Measurements from ENCODE around the gene ADORA2B.

- no peak for TF ChIP-seq POLR2A (IDR thresholded peaks at IDR 0.05)
- TF ChIP-seq, protein P1, sequence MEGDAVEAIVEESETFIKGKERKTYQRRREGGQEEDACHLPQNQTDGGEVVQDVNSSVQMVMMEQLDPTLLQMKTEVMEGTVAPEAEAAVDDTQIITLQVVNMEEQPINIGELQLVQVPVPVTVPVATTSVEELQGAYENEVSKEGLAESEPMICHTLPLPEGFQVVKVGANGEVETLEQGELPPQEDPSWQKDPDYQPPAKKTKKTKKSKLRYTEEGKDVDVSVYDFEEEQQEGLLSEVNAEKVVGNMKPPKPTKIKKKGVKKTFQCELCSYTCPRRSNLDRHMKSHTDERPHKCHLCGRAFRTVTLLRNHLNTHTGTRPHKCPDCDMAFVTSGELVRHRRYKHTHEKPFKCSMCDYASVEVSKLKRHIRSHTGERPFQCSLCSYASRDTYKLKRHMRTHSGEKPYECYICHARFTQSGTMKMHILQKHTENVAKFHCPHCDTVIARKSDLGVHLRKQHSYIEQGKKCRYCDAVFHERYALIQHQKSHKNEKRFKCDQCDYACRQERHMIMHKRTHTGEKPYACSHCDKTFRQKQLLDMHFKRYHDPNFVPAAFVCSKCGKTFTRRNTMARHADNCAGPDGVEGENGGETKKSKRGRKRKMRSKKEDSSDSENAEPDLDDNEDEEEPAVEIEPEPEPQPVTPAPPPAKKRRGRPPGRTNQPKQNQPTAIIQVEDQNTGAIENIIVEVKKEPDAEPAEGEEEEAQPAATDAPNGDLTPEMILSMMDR (IDR thresholded peaks at IDR 0.05): no peak
Observed at GRCh38 chr17:15958484-15958854, 13.5 kb downstream of the ADORA2B start.

Measured in prostate gland (tissue), 2 donors.